HG03442 (cell line): Measurements from ENCODE around the gene ATXN7.

Experiments
- ATAC-seq: cut with Tn5 transposase; IDR thresholded peaks from one replicate; pipeline ENCODE4 v1.9.1; 2021; ENCODE audit warnings: mild to moderate bottlenecking, moderate library complexity; ENCODE audit not compliant: unreplicated experiment

ATXN7 gene, protein sequence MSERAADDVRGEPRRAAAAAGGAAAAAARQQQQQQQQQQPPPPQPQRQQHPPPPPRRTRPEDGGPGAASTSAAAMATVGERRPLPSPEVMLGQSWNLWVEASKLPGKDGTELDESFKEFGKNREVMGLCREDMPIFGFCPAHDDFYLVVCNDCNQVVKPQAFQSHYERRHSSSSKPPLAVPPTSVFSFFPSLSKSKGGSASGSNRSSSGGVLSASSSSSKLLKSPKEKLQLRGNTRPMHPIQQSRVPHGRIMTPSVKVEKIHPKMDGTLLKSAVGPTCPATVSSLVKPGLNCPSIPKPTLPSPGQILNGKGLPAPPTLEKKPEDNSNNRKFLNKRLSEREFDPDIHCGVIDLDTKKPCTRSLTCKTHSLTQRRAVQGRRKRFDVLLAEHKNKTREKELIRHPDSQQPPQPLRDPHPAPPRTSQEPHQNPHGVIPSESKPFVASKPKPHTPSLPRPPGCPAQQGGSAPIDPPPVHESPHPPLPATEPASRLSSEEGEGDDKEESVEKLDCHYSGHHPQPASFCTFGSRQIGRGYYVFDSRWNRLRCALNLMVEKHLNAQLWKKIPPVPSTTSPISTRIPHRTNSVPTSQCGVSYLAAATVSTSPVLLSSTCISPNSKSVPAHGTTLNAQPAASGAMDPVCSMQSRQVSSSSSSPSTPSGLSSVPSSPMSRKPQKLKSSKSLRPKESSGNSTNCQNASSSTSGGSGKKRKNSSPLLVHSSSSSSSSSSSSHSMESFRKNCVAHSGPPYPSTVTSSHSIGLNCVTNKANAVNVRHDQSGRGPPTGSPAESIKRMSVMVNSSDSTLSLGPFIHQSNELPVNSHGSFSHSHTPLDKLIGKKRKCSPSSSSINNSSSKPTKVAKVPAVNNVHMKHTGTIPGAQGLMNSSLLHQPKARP

DNA sequence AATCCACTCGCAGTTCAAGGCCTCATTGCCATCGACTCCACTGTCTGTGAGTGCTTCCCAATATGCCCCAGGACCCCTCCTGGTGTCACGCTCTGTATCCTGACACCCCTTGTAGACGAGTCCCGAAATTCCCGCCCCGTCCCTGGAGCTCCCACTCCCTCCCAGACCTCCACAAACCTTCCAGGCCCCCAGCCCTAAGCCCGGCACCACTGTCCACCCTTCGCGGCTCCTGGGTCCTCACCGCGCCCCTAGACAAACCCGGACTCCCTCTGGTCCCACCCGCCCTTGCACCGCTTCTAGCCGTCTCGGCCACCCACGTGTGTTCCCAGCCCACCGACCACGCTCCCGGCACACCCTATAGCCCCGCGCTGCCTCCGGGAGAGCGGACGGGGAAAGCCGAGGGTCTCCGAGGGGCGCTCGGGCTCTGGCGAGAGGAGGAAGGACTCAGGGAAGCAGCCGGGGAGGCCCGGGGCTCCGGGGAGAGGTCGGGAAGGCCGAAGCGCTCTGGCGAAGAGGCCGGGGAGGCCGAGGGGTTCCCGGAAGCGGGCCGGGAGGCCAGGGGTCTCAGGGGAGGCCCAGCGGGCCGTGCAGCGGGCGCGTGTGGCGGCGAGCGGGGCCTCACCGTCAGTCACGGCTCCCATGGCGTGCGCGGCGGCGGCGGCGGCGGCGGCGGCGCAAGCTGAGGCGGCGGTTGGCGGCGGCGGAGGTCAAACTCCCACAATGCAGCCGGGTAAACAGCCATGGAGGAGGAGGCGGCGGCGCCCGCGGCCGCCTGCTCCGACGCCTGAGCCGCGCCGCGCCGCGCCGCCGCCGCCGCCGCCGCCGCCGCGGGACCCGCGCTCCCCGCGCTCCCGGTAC, at the start of gene ATXN7, which contains the start of gene THOC7:
Gene ATXN7 (plus strand): TSS at position 718 of the 858 bp plus-strand sequence. CDS start 48,732 bp downstream, outside the sequence.
Gene THOC7 (minus strand): TSS at position 656 of the 858 bp plus-strand sequence. CDS start 15 bp downstream, at position 641.
- ATAC-seq = peak; percentile 71

DNA sequence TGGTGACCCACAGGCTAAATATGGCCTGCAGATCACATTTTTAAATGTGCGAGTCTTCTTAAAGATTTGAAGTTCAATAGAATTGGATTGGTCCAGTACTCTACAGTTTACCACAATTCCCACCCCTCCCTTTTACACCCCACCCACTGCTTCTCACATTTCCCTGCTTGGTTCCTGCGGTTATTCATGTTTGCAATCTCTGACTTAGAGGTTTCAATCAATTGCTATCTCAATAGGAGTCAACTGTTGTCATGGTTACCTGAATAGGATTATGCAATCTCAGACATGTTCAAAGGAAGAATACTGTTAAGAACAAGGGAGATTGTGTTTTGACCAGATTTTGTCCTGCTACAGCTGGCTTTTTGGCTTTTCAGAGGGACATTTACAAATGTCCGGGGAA, 49.4 kb upstream of the ATXN7 start:
- no peak for ATAC-seq

DNA sequence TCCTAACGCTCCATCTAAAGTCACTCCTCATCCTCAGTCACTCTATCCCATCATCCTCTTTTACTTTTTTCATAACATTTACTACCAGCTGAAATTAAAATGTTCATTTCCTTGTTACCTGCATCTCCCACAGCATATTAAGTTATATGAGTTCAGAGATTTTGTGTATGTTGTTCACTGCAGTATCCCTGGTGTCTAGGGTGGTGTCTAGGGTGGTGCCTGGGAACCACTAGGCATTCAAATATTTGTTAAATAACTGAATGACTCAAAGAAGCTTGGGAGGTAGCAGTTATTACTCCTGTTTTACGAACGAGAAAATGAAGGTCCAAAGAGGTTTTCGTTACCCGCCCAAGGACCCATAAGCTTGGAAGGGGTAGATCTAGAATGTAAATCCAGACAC, 46.4 kb upstream of the ATXN7 start:
- no peak for ATAC-seq

DNA sequence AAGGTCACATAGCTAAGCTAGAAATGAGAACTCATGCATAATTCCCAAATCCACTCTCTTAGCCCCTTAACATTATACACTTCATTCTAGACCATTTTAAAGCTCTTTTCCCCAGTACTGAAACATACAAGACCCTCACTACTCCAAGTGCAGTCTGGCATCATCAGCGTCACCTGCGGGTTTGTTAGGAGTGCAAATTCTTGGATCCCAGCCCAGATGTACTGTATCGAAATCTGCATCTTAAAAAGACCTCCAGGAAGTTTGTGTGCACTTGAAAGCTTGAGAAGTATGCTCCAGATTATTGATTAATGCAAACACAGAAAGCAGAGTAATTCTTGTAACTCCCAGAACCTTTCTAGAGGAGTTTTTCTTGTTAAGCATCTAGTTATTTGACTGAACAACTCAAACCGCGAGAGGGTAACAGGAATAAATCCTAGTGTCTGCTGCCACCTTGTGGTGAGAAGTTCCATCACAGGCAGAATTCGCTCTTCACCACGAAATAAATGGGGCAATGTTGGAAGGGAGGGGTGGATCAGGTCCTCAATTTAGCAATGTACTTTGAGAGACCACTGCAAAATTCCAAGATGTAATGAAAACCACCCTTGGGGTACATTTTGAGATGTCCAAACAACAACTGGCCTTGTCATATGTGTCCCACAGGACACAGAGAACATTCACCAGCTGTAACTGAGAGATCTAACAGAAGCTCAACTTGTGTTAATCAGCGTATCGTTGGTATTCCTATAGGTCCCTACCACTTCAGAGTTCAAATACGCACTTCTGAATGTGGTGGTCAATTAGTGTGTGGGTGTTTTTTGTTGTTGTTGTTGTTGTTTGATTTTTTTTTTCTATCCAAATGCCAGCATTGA, 45.2 kb upstream of the ATXN7 start:
- ATAC-seq = peak; percentile 84

DNA sequence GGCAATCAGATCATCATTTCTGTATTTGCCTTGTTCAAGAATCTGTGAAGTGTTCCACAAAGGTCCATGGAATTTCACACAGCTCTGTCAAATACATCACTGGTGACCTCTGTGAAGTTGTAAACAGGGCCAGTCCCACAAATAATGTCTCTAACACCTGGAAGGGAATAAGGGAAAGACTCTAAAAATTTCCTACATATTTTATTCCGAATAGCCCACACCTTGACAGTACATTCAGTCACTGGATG, 44.6 kb upstream of the ATXN7 start, which contains the start of gene C3orf49:
Gene C3orf49 (plus strand): TSS at position 149 of the 248 bp plus-strand sequence. CDS start 173 bp downstream, outside the sequence.
- ATAC-seq = no peak

DNA sequence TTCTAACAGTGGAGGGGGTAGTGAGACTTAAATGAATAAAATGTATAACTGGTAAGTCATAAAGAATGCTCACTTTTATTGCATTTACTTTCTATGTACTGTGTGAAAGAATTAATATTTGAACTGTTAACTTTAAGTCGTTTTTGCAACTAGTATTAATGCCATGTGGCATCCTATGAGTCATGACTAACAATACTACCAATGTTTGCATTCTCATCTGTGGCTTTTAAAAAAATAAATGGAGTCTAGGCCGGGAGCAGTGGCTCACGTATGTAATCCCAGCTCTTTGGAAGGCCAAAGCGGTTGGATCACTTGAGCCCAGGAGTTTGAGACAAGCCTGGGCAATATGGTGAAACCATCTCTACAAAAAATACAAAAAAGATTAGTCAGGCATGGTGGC, 39.4 kb upstream of the ATXN7 start:
- no peak for ATAC-seq

DNA sequence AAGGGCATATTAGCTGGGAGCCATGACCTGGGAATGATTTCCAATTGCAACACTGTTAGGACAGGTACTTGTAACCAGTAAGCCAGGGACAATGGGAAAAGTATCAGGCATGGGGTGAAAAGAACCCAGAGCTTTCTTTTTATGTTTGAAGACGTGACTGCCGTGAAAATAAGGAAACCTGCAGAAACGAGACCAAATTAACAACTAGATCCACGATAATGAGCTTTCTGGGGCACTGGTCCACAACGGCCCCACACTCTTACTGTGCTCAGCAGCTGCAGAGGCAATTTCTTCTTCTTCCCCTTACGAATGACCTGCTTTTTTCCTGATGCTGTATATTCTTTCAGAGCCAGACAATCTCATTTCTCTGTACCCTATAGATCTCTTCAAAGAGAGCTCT, 33.1 kb upstream of the ATXN7 start:
- ATAC-seq = no peak

DNA sequence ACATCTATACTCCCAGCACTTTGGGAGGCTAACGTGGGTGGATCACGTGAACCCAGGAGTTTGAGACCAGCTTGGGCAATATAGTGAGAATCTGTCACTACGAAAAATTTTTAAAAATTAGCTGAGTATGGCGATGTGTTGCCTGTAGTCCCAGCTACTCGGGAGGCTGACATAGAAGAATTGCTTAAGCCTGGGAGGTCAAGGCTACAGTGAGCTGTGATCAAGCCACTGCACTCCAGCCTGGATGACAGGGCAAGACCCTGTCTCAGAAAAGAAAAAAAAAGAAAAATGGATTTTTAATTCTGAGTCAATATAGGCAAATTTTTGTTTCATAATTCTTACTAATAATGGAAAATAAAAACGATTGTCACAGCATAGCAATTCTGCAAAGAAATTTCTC, 31.3 kb upstream of the ATXN7 start:
- no peak for ATAC-seq

DNA sequence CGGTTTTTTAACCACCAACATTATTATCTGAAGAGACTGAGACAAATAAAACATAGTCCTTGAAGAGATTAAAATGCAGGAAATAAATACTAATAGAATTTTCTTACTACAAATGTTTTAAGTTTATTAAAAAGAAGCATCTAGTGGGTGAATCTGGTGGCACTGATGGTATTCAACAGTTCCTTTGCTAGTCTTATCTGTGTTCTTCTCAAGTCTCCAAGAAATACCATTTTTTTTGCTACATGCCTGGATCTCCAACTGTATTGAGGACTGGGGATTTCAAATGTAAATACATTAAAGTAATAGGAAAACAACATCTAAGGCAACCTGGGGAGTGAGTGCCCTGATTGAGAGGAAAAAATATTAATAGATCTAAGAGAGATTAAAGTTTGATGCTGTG, 22.0 kb upstream of the ATXN7 start:
- no peak for ATAC-seq

DNA sequence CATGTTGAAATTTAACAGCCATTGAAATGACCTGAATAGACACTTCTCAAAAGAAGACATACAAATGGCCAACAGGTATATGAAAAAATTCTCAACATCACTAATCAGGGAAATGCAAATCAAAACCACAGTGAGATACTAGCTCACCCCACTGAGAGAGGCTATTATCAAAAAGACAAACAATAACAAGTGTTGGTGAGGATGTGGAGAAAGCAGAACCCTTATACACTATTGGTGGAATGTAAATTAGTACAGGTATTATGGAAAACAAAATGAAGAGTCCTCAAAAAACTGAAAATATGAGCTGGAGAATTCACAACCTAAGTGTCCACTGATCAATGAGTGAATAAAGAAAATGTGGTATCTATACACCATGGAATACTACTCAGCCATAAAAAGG, 21.5 kb upstream of the ATXN7 start:
- no peak for ATAC-seq

DNA sequence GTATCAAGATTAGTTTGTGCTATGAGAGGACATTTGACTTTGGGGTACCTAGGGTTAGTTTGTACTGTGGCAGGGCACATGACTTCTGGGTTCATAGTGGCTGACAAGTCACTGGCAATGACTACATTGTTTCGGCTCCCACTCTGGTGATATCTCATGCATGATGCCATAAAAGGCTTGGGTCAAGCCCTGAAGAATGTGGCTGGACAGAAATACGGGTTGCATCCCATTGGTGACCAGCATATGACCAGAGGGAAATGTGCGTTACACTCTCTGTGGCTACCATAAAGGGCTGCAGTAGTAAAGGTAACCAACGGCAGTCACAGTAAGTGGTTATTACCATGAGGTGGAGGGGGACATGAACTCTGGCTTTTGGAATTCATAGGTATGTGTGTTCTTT, 18.5 kb upstream of the ATXN7 start:
- ATAC-seq = no peak

DNA sequence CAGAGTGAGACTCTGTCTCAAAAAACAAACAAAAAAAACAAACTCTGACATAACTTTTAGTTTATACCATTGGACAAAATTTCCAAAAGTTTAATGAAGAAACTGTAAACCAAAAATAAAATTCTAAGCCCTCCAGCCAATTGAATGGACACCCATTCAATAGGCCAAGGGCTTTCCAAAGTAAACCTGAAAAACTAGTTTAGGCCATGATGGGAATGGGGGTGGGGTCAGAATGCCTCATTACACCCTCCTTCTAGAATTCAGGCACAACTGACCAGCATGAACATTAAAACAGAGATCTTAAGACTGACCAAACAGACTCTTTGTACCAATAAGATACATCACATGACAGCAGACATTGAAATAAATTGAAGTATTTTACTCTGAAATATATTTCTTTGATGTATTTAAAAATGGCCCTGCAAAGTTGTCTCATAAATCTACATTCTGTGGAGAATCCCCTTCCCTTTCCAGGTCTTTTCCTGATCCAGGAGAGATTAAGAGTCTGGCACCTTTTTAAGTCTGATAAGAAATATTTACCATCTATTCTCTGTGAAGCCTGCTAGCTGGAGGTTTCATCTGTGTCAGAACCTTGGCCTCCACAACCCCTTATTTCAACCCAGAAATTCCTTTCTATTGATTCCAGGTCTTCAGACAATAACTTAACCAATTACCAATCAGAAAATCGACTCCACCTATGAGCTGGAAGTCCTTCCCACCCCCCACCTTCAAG, 15.8 kb upstream of the ATXN7 start:
- no peak for ATAC-seq

DNA sequence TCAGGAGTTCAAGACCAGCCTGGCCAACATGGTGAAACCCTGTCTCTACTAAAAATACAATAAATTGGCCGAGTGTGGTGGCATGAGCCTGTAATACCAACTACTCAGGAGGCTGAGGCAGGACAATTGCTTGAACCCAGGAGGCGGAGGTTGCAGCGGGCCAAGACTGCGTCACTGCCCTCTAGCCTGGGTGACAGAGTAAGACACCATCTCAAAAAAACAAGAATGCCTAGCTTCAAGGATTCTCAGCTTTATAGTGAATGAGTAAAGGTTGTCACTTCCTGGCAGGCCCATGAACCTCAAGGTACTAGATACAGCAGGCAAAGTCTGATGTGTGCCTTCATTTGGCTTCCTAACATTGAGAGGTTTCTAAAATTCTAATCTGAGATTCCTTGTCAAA, 14.5 kb upstream of the ATXN7 start:
- no peak for ATAC-seq

DNA sequence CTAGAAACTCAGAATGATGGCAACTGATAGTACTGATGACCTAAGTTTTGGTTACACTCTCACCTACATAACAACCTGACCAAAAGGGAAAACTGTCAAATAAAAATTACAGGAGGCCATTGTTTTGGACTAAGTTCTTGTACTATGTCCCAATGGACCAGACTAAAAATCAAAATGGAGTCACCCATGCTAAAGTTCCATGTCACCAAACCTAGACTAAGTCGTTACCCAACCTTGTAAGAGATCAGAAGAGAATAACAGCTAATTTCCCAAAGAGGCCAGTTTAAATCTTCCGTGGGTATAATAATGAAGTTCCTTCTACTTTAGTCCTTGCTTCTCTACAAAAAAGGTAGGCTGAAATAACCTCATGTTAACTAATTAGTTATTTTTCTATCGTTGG, 12.4 kb upstream of the ATXN7 start:
- no peak for ATAC-seq

DNA sequence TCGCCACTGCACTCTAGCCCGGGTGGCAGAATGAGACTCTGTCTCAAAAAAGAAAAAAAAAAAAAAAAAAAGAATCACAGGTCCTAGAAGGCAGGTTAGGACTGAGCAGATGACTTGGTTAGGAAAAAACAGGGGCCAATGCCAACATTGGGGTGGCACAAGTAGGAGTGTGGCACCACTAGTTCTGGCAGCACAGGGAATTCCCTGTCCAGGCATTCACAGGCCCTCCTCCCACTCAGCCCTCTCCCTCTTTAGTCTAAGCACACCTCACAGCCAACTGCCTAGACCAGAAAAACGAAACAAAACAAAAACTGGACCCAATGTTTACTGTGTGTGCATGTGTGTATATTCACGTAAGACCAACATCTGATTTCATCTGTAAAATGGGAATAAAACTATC, 10.6 kb upstream of the ATXN7 start:
- ATAC-seq = no peak

DNA sequence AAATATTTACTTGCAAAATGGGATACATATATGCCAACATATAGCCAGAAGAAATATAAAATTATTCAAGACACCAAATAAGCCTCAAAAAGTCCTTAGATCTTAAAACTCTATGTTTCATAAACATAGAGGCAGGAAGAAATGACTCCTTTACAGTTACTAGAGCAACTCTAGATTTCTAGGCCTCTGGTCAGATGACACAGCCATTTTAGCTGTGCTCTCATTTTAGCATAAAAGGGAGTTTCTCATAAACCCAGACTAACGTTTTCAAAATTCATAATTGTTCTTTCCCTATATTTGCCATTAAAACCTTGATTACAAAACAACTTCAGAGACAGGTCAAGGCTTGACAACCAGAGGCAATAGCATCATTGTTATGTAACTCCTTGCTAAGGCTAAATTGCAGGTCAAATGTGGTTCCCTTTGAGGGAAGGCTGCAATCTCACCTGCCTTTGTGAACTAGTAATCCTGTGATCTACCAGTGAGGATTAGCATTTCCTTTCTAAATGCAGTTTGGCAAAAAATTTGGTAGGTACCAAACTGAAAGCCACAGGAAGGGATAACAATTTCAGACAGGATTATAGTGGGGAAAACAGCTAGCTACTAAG, 8.2 kb upstream of the ATXN7 start:
- ATAC-seq = no peak

DNA sequence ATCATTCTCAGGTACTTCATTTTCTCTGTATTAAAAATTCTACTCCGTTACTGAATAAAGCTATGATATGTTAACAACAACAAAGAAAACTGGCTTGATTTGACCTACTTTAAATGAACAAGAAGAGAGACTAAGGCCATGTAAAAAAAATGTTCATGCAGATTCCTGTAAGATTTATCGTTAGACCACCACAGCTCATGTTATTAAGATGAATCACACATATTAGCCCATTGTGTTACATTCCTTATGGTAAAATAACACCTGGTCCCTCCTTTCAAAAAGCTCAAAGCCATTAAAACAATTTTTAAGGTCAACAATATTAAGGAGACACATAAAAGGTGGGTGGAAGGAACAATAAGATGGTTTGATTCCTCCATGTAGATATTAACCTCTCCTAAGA, 6.4 kb upstream of the ATXN7 start:
- ATAC-seq = no peak

DNA sequence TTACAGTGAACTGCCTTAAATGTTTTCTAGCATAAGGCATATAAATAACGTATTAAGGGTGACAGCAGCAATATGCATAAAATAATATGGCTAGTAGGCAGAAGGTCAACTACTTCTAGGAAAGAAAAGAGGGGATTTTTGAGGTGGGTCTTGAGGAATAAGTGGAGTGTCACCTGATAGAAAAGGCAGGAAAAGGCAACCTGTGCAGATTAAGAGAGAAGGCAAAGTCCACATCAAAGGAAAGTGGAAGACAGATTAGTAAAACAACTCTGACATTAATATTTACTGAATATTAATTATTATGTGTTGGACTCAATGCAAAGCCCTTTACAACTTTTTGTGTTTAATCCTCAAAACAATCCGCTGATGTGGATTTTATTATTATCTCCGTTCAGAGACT, 2.9 kb upstream of the ATXN7 start:
- ATAC-seq = no peak

DNA sequence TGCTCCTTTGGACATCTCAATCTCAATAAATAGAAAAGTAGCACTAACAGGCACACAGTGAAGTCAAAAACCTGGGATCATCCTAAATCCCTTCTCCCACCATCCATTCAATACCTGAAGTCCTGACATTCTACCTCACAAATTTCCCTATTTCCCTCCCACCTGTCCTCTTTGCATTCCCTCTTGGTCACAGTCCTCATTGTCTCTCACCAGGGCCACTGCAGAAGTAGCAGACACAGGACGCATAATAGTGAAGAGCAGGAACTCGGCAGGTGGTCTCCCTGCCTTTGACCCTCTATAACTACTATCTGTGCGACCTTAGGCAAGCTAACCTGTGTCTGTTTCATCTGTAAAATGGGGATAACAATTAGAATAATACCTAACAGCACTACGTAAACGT, 2.4 kb upstream of the ATXN7 start:
- ATAC-seq = no peak
